Effector memory CD8-positive, alpha-beta T cell (primary cell): ENCODE measurements around the gene SLC16A7.
"Not testable (repeated sequence)": the region's sequence is repeated elsewhere in the genome, so short reads cannot be mapped to it uniquely, and the experiment has no call there.

Source experiments
- ATAC-seq: fragments of 150-1000 bp; cut with Tn5 transposase; replicated peaks from 2 replicates; pipeline ENCODE4 v1.10.0; 2021; ENCODE audit warnings: mild to moderate bottlenecking, moderate library complexity
- DNase-seq, 3 experiments: peaks; one replicate each; pipeline ENCODE4 v3.0.0; 2021
- H3K27ac Mint-ChIP-seq, 2 donors: one replicate each; pipeline ENCODE4 v1.8.0; 2022; ENCODE audit warnings: mild to moderate bottlenecking in 2 of 2, mixed read lengths in 2 of 2, moderate library complexity in 2 of 2
- H3K27me3 Mint-ChIP-seq, 2 donors: one replicate each; pipeline ENCODE4 v1.8.0; 2022; ENCODE audit warnings: mixed read lengths in 2 of 2
- H3K36me3 Mint-ChIP-seq: one replicate; pipeline ENCODE4 v1.8.0; 2022; ENCODE audit warnings: mild to moderate bottlenecking, moderate library complexity, mixed read lengths; ENCODE audit not compliant: insufficient read depth
- H3K4me1 Mint-ChIP-seq, 2 donors: one replicate each; pipeline ENCODE4 v1.8.0; 2022; ENCODE audit warnings: low read depth in 2 of 2, mixed read lengths in 2 of 2
- H3K4me3 Mint-ChIP-seq, 2 donors: one replicate each; pipeline ENCODE4 v1.8.0; 2022; ENCODE audit warnings: mild to moderate bottlenecking in 2 of 2, mixed read lengths in 2 of 2, moderate library complexity in 2 of 2
- H3K9me3 Mint-ChIP-seq, 2 donors: one replicate each; pipeline ENCODE4 v1.8.0; 2022; ENCODE audit warnings: mixed read lengths in 2 of 2

SLC16A7 gene

DNA sequence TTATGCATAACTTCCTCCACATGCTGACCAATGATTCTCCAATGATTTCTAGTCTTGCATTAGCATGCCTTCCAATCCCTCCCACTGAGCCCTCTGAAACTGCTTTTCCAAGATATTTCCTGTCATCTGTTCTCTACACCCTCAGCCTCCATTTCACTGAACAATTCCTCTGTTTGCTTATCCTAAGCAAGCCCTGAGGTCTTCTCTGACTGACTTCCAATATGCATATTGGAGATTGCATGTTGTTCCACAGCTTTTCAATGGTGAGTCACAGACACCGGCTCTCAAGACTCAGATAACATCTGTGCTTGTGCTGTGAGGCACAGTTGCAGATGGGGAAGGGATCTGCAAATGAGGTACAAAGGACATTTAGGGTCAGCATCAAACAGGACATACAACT lies 141.0 kb downstream of the SLC16A7 start:
- Mint-ChIP-seq H3K36me3 (peaks cover 4% of the 10 kb centered on the region), H3K4me1 (peaks cover 16 to 20% of the 10 kb centered on the region in 2 donors), H3K27me3 (no peaks in the 10 kb centered on the region), H3K27ac (no peak overlapping the region), H3K4me3 (no peak overlapping the region), H3K9me3 (no peaks in the 10 kb centered on the region)
- DNase-seq (no peak), ATAC-seq (no peak)

DNA sequence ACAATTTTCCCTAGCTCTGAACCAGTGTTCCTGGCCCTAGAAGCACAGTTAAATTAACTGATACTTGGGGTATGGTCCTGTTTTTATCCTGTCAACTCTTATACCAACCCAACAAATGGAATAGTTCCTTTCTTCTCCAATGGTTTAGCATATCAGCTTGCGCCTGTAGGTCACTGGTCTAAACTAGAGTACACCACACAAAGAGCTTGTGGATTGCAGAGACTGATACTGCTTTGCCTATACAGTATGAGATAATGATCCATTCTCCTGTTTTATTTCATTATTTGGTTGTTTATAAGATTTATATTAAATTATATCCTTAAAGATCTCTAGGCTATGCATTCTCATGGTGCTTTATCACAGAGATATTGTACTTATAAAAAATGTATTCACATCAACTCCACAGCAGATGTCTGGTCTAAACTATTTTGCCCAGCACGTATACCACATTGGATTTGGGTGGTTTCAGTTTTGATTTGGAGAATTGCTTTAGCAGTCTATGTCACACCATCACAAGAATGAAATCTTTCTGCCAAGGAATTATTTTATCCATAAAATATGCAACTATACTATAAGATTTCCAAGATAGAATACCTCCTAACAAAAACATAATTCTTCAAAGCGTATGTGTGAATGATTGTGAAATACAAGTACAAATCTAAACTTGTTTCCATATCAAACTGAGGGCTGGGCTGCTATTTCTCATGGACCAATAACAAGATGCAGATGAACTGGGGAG lies 142.1 kb downstream of the SLC16A7 start:
- H3K27ac Mint-ChIP-seq, result peak overlapping the region in 1 of 2 donors; percentile 35

DNA sequence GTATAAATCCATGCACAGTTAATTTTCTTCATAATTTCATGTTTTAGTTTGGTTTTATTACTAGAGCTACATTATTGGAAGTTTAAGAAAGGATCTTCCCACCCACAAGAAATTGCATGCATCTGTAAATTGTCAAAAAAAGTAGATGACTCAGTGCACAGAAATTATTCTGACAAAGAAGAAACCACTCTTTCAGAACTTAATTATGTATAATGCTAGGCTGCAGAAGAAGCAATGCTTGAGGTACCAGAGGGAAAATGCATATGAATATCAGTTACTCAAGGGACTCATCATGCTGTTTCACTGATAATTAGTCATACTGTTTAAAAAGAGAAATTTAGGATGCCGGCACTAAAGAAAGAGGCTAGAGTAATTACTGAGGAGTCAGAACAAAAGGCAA lies 147.0 kb downstream of the SLC16A7 start:
- no peak for ATAC-seq
- no peaks in the 10 kb centered on the region for H3K27me3 Mint-ChIP-seq

More for the DNA sequence above, 142.1 kb downstream of the SLC16A7 start:
- no peak for ATAC-seq
- no peaks in the 10 kb centered on the region for H3K9me3 Mint-ChIP-seq
- no peak for DNase-seq
- H3K4me3 Mint-ChIP-seq, result no peak overlapping the region
- no peaks in the 10 kb centered on the region for H3K27me3 Mint-ChIP-seq
- H3K4me1 Mint-ChIP-seq, result peaks cover 19 to 20% of the 10 kb centered on the region in 2 donors
- no peaks in the 10 kb centered on the region for H3K36me3 Mint-ChIP-seq

DNA sequence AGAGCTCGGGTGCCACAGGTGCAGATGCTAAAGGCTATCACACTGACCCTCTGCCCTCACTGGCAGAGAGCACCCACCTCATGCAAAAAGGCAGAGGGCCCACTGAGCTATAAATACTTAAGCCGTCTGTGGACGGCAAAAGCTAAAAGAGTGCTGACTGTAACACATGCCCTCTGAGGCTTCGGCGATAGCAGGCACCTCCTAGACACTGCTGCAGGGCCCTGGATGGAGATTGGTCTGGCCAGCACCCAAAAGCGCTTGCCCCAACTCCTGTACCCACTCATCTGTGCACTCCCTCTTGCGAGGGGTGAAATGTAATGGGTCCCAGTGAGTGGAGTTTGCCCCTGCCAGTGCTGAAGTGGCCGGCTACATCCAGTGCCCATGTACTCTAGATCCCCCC lies 148.7 kb downstream of the SLC16A7 start:
- H3K4me1 Mint-ChIP-seq, result peaks cover 0 to 5% of the 10 kb centered on the region in 2 donors
- H3K36me3 Mint-ChIP-seq, result peaks cover 13% of the 10 kb centered on the region
- ATAC-seq (no peak), DNase-seq (no peak)
- no peak overlapping the region for H3K27ac Mint-ChIP-seq
- H3K9me3 Mint-ChIP-seq, result no peaks in the 10 kb centered on the region
- no peaks in the 10 kb centered on the region for H3K27me3 Mint-ChIP-seq
- no peak overlapping the region for H3K4me3 Mint-ChIP-seq

More for the DNA sequence above, 147.0 kb downstream of the SLC16A7 start:
- Mint-ChIP-seq H3K9me3 (no peaks in the 10 kb centered on the region), H3K4me3 (no peak overlapping the region), H3K4me1 (peaks cover 1 to 8% of the 10 kb centered on the region in 2 donors), H3K36me3 (peaks cover 8% of the 10 kb centered on the region), H3K27ac (no peak overlapping the region)
- no peak for DNase-seq

DNA sequence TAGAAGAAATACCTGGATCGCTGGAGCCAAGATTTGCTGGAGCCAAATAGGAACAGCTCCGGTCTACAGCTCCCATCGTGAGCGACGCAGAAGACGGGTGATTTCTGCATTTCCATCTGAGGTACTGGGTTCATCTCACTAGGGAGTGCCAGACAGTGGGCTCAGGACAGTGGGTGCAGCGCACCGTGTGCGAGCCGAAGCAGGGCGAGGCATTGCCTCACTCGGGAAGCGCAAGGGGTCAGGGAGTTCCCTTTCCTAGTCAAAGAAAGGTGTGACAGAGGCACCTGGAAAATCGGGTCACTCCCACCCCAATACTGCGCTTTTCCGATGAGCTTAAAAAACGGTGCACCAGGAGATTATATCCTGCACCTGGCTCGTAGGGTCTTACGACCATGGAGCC lies 155.3 kb downstream of the SLC16A7 start:
- H3K9me3 Mint-ChIP-seq, result peaks cover 5 to 22% of the 10 kb centered on the region in 2 donors
- H3K4me3 Mint-ChIP-seq, DNase-seq, H3K27me3 Mint-ChIP-seq, H3K36me3 Mint-ChIP-seq, ATAC-seq, H3K4me1 Mint-ChIP-seq, H3K27ac Mint-ChIP-seq: not testable (repeated sequence)

DNA sequence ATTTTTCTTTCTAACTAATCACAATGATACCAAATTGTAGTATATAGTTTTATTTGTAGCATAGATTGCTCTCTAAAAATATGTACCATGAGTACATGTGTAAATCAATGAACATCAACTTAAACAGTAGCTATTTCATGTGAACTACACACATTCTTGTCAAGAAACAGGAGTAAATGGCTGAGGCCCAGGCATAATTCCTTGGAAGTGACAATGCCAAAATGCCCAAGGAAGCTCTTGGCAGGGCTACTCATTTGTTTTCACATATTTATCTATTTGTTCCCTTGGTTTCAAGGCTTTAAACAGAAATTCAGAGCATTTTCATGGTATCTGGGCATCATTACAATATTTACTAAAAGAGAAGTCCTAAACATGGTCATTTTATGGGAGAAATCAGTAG lies 165.7 kb downstream of the SLC16A7 start:
- Mint-ChIP-seq H3K27me3 (no peaks in the 10 kb centered on the region), H3K27ac (no peak overlapping the region), H3K9me3 (no peaks in the 10 kb centered on the region), H3K36me3 (no peaks in the 10 kb centered on the region), H3K4me1 (peaks cover 2 to 3% of the 10 kb centered on the region in 2 donors), H3K4me3 (no peak overlapping the region)
- ATAC-seq, result no peak
- DNase-seq, result no peak

DNA sequence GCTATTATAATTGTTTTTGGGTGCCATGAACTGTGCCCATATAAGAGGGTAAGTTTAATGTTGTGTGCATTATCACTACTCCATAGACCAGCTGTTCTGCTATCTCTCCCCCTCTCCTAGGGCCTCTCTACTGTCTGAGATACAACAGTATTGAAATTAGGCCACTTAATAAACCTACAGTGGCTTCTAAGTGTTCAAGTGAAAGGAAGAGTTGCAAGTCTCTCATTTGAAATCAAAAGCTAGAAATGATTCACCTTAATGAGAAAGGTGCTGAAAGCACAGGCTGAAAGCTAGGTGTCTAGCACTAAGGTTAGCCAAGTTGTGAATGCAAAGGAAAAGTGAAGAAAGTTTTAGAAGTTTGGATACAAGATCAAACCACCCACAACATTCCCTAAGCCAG lies 168.0 kb downstream of the SLC16A7 start:
- DNase-seq, result no peak
- H3K27me3 Mint-ChIP-seq, result no peaks in the 10 kb centered on the region
- peak overlapping the region in 1 of 2 donors; percentile 55 for H3K27ac Mint-ChIP-seq
- ATAC-seq, result no peak
- peaks cover 2 to 8% of the 10 kb centered on the region in 2 donors for H3K4me1 Mint-ChIP-seq
- H3K4me3 Mint-ChIP-seq, result no peak overlapping the region
- no peaks in the 10 kb centered on the region for H3K36me3 Mint-ChIP-seq
- H3K9me3 Mint-ChIP-seq, result no peaks in the 10 kb centered on the region

DNA sequence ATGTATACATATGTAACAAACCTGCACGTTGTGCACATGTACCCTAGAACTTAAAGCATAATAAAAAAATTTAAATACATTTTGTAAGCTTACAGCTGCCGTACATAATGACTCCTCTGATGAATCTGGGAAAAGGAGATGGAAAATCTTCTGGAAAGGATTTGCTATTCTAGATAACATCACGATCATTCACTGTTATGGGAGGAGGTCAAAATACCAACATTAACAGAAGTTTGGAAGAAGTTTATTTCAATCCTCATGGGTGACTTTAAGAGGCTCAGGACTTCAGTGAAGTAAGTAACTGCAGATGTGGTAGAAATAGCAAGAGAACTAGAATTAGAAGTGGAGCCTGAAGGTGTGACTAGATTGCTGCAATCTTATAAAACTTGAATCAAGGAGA lies 172.2 kb downstream of the SLC16A7 start:
- Mint-ChIP-seq H3K27me3 (no peaks in the 10 kb centered on the region), H3K4me1 (peaks cover 2 to 4% of the 10 kb centered on the region in 2 donors)

DNA sequence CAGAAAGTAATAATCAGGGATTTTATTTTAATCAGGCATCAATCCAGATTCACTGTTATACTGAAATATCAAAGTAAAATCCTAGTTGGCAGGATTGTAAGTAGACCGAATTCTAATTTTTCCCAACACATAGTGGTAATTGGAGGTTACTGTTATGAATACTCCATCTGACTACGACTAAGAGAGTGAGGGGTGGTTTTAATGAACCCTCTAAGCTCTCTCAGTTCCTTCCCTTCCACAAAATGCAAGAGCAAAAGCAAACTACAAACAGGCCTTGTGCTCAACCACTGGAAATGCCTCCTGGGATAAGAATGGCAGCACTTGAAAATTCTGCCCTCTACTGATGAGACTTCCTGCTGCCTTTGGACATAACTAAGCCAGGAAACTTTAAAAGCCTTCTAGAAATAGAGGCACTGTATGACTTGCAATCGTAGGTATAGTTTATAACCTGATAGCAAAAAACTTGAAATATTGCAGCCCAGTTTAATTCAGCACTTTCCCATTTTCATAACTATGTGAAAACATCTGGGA lies 184.8 kb downstream of the SLC16A7 start:
- no peaks in the 10 kb centered on the region for H3K9me3 Mint-ChIP-seq

More for the DNA sequence above, 172.2 kb downstream of the SLC16A7 start:
- H3K36me3 Mint-ChIP-seq, result peaks cover 6% of the 10 kb centered on the region
- ATAC-seq (no peak), DNase-seq (no peak)
- no peaks in the 10 kb centered on the region for H3K9me3 Mint-ChIP-seq
- H3K4me3 Mint-ChIP-seq, result no peak overlapping the region
- peak overlapping the region in 1 of 2 donors; percentile 55 for H3K27ac Mint-ChIP-seq

DNA sequence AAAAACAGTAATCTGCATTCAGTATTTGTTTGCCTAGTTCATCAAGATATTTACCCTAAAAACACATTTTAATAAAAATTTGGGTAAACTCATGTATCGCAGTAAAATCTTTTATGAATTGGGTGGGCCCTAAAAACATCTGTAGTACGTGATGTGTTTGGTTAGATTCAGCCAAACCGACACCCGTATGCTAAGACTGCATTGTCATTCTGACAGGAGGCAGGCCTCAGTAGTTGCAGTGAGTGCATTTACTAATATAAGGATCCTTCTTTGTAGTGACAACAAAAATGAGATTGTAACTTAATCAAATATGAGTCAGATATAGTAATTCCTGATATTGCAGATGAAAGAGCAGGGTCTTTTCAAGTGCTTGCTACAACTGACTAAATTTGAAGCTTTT lies 191.8 kb downstream of the SLC16A7 start:
- Mint-ChIP-seq H3K27me3 (no peaks in the 10 kb centered on the region), H3K9me3 (peaks cover 0 to 2% of the 10 kb centered on the region in 2 donors), H3K27ac (no peak overlapping the region), H3K36me3 (no peaks in the 10 kb centered on the region), H3K4me1 (peaks cover 0 to 3% of the 10 kb centered on the region in 2 donors), H3K4me3 (no peak overlapping the region)
- DNase-seq (no peak), ATAC-seq (no peak)

More for the DNA sequence above, 184.8 kb downstream of the SLC16A7 start:
- H3K36me3 Mint-ChIP-seq, result peaks cover 5% of the 10 kb centered on the region
- H3K27me3 Mint-ChIP-seq, result no peaks in the 10 kb centered on the region
- peaks cover 1 to 3% of the 10 kb centered on the region in 2 donors for H3K4me1 Mint-ChIP-seq
- ATAC-seq (no peak), DNase-seq (no peak)
- H3K4me3 Mint-ChIP-seq, result no peak overlapping the region
- H3K27ac Mint-ChIP-seq, result no peak overlapping the region

DNA sequence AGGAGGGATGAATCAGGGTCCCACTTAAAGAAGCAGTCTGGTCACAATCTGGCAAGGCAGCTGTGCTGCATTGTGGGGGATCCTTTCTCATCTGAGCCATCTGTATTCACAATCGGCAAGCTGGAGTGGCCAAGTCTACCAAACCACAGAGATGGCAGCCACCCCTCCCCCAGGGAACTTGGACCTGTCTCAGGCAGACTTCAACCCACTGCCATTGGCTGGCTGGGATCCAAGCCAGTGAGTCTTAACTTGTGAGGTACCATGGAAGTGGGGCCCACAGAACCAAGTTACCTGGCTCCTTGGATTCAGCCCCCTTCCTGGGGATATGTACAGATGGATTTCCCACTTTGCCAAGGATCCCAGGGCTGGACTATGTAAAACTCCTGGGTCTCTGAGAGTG lies 196.8 kb downstream of the SLC16A7 start:
- Mint-ChIP-seq H3K36me3 (no peaks in the 10 kb centered on the region), H3K4me3 (no peak overlapping the region), H3K4me1 (peaks cover 0 to 3% of the 10 kb centered on the region in 2 donors), H3K27me3 (no peaks in the 10 kb centered on the region), H3K27ac (no peak overlapping the region), H3K9me3 (peaks cover 6 to 21% of the 10 kb centered on the region in 2 donors)
- ATAC-seq (no peak), DNase-seq (no peak)

DNA sequence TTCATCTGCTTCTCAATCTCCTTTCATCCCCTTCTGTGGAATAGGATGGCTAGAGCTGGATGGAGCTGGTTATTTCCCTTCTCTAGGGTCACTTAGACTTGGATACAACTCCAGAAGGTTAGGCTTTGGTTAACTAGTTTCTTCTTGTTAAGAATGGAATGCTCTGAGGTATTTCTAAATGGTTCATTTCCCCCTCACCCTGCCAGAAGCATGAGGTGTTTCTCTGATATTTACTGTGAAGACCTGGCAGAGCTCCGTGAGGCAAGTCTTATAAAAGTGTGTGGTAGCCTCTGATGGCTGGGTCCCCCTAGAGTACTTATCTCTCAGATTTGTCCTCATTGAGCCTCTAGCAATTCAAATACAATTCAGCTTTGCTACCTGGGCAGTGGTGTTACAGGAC lies 207.9 kb downstream of the SLC16A7 start:
- no peak overlapping the region for H3K4me3 Mint-ChIP-seq
- H3K9me3 Mint-ChIP-seq, result peaks cover 3 to 4% of the 10 kb centered on the region in 2 donors
- ATAC-seq, result no peak
- peaks cover 0 to 2% of the 10 kb centered on the region in 2 donors for H3K4me1 Mint-ChIP-seq
- no peak overlapping the region for H3K27ac Mint-ChIP-seq
- H3K27me3 Mint-ChIP-seq, result peaks cover 0 to under 1% of the 10 kb centered on the region in 2 donors
- no peaks in the 10 kb centered on the region for H3K36me3 Mint-ChIP-seq
- DNase-seq, result no peak

DNA sequence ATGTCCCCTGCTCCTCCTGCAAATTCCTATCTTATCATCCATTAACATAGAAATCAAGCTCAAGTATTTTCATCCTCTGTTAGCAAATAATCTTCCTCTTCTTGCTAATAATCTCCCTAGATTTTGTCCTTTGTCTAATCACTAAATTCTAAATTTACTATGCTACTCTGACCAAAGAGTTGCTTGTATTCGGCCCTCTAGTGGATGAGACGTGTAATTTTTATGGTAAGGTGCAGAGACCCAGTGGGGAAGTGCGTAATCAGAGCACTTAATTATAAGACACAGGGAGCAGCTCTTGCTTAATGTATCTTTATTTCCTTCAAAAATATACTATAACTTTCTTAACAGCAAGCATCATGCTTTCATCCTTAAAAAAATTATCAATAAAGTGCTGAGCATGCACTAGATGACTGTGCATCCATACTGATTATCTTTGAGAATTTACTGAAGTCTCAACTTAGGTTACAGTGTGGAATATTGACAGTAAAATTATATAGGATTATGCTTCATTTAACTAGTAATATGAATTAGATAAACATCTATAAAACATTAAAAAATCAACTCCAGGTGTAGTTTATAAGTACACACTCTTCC lies 212.6 kb downstream of the SLC16A7 start:
- peaks cover 0 to 2% of the 10 kb centered on the region in 2 donors for H3K4me1 Mint-ChIP-seq
- no peak overlapping the region for H3K27ac Mint-ChIP-seq
- no peaks in the 10 kb centered on the region for H3K9me3 Mint-ChIP-seq
- H3K27me3 Mint-ChIP-seq, result peaks cover 0 to 5% of the 10 kb centered on the region in 2 donors
- ATAC-seq, result peak; percentile 69
- no peak overlapping the region for H3K4me3 Mint-ChIP-seq
- H3K36me3 Mint-ChIP-seq, result no peaks in the 10 kb centered on the region
- peak in 2 of 3 experiments; percentile 4 to 9 for DNase-seq

DNA sequence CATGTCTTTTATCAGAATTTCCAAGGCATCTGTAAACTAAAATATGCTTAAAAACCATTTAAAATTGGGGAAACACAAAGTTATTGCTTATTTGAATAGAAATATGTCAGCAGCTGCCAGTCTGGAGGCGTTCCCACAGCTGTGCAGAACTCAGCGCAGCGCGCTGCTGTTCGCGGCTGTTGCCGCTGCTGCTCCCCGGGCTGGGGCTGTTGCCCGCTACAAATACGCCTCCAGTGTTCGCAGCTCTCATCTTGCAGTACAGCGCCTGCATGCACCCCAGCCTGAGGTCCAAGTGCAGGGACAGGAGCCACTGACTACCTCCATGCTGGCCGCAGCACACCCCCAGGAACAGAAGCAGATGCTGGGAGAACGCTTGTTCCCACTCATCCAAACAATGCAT lies 216.2 kb downstream of the SLC16A7 start:
- Mint-ChIP-seq H3K4me1 (no peaks in the 10 kb centered on the region), H3K9me3 (no peaks in the 10 kb centered on the region), H3K27ac (no peak overlapping the region), H3K27me3 (peaks cover 5 to 9% of the 10 kb centered on the region in 2 donors), H3K36me3 (peaks cover 3% of the 10 kb centered on the region), H3K4me3 (no peak overlapping the region)
- no peak for DNase-seq
- no peak for ATAC-seq
